GM12801 (cell line): ENCODE data around the gene NBL1.

ENCODE experiments used
- TF ChIP-seq, protein P1 (sequence below): IDR thresholded peaks from one replicate; pipeline ENCODE4 v1.5.1; 2011; ENCODE audit warnings: control low read depth; ENCODE audit not compliant: insufficient read length; ENCODE audit errors: extremely low read depth

The NBL1 gene

DNA sequence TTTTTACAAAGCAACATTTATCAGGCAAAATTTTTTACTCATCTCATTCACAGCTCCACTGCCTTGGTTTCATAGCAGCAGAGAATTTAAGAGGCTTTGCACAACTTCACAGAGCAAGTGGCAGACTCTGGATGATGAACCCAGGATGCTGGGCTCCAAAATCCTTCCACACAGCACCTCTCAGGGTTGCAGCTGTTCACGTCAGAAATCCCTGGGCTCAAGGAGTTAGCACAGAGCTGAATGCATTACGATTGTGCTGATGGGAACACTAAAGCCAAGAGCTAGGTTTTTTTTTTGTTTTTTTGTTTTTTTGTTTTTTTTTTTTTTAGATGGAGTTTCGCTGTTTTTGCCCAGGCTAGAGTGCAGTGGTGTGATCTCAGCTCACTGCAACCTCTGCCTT, 18.2 kb downstream of the NBL1 start:
- TF ChIP-seq, protein P1, sequence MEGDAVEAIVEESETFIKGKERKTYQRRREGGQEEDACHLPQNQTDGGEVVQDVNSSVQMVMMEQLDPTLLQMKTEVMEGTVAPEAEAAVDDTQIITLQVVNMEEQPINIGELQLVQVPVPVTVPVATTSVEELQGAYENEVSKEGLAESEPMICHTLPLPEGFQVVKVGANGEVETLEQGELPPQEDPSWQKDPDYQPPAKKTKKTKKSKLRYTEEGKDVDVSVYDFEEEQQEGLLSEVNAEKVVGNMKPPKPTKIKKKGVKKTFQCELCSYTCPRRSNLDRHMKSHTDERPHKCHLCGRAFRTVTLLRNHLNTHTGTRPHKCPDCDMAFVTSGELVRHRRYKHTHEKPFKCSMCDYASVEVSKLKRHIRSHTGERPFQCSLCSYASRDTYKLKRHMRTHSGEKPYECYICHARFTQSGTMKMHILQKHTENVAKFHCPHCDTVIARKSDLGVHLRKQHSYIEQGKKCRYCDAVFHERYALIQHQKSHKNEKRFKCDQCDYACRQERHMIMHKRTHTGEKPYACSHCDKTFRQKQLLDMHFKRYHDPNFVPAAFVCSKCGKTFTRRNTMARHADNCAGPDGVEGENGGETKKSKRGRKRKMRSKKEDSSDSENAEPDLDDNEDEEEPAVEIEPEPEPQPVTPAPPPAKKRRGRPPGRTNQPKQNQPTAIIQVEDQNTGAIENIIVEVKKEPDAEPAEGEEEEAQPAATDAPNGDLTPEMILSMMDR: no peak

DNA sequence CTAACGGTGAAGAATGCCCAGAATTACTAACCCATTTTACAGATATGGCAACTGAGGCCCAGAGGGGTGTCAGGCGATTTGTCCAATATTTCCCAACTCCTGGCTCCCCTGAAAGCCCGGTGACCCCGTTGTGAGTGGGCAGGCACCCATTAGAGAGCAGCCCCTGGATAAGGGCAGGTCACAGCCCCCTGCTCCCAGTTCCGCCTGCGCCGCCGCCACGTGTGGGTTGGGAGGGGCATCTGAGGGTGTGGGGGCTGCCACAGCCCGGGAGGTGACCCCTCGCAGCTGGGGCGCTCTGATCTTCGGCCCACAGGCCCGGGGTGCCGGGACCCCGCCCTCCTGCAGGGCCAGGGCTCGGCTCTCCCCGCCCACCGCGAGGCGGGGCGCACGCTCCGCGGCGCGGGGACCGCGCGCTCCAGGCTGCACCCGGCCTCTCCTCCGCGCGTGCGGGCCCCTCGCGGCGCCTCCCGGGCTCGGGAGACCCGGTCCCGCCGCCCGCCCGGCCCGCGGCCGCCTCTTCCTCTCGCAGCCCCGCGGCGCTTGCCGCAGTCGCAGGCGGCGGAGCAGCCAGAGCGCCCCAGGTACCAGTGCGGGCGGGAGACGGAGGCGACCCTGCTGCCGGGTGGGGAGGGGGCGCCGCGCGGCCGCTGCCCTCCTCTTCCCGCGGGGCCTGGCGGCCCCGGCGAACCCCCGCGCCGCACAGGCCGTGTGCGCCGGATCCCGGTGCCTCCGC, 20.5 kb downstream of the NBL1 start, which contains the start of gene HTR6:
TSS of gene HTR6 (plus strand) at position 423 of the 733 bp plus-strand sequence. CDS start 879 bp downstream, outside the sequence.
- TF ChIP-seq, protein P1: no peak

DNA sequence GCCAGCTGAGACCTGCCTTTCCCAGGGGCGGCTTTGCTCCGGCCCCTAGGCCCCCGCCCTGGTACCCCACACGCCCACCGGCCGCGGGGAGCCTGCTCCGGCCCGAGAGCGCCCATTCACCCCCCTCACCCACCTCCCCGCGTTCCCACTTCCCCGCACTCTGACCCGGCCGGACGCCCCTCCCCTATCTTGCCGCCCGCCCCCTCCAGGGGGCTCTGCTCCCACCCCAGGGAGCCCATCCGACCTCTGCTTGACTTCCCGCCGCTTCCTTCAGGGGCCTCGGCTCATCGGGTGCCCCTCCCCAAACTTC, 21.0 kb downstream of the NBL1 start:
- TF ChIP-seq, protein P1: no peak

DNA sequence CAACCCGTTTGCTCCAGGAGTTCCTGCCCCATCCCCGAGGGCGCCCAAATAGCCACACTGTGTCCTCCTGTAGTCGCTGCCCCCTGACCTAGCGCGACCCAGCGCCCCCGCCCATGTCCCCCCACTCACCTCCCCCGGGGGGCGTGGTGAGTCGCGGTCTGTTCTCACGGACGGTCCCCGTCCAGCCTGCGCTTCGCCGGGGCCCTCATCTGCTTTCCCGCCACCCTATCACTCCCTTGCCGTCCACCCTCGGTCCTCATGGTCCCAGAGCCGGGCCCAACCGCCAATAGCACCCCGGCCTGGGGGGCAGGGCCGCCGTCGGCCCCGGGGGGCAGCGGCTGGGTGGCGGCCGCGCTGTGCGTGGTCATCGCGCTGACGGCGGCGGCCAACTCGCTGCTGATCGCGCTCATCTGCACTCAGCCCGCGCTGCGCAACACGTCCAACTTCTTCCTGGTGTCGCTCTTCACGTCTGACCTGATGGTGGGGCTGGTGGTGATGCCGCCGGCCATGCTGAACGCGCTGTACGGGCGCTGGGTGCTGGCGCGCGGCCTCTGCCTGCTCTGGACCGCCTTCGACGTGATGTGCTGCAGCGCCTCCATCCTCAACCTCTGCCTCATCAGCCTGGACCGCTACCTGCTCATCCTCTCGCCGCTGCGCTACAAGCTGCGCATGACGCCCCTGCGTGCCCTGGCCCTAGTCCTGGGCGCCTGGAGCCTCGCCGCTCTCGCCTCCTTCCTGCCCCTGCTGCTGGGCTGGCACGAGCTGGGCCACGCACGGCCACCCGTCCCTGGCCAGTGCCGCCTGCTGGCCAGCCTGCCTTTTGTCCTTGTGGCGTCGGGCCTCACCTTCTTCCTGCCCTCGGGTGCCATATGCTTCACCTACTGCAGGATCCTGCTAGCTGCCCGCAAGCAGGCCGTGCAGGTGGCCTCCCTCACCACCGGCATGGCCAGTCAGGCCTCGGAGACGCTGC, 21.7 kb downstream of the NBL1 start:
- TF ChIP-seq, protein P1: no peak

DNA sequence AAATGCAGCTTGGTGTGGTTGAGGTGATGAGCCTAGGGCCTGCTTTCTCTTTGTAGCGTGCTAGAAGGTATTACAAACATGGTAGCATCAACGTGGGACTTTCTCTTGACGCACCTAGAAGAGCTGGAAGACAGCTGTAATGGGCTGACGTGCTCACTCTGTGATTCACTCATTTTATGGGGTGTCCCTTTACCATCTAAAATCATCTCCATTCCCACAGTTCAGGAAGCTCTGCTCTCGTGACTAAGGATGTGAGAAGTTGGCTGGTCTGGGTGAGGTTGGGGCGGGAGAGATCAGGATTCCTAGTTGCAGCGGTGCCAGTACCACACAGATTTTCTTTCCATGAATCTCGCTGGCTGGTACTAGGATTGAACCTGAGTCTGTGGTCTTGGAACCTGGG, 24.8 kb downstream of the NBL1 start:
- TF ChIP-seq, protein P1: no peak

DNA sequence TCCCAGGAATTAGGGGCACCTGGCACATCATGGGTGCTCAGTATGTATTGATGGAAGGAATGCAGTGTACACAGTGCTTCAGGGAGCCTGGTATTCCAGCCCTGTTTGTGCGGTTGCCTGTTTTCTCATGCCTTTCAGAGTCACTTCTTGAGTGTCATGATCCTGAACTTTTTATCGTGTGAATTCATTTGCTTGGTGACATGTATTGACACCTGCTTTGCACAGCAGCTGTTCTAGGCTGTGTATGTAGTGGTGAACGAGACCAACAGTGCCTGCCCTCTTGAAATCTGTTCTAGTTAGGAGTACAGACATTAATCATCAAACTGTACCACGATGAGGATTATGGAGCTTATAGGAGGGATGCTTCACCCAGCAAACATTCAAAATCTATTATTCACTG, 26.7 kb downstream of the NBL1 start:
- TF ChIP-seq, protein P1: no peak

DNA sequence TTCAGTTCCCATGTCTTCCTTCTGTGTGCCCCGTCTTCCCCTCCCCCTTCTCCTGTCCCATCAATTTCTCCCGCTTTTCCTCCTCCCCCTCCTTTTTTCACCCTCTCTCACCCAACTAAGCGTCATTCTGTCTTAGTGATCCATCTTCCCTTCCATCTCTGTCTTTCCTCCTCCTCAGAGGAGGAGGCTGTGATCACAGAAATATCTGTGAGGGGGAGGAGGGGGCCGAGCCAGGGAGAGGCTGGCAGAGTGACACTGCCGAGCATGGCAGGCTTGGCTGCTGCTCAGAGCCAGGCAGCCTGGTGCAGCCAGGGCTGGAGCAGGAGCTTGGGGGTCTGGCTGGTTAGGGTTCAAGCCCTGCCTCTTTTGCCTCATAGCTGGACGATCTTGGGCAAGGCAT, 28.1 kb downstream of the NBL1 start:
- TF ChIP-seq, protein P1: no peak
